Gastroesophageal sphincter (tissue), 4 donors: ENCODE measurements around the gene TDRD10. TPM values are rescaled to one million over a fixed set of nuclear protein-coding genes. Genes with fewer than 3 reads are reported as not detected.
A peak's percentile ranks its signal among the peaks of the same experiment; 100 is the strongest.

Experiments
- ATAC-seq: fragments of 150-250 bp; one replicate; pipeline ENCODE4 v1.9.1; 2016; ENCODE audit warnings: mild to moderate bottlenecking, moderate library complexity
- H3K27ac ChIP-seq, 4 donors: fragments of 200-600 bp; sonication (generic) in 3 of 4; 1 replicate in 3 of 4; 2 replicates in 1 of 4; pipeline ENCODE4 v1.5.1; 2016 to 2019
- H3K27me3 ChIP-seq: fragments of 200-600 bp; sonication (generic); one replicate; pipeline ENCODE4 v1.5.1; 2019
- H3K36me3 ChIP-seq, 2 donors: fragments of 200-600 bp; sonication (generic); one replicate each; pipeline ENCODE4 v1.5.1; 2019; ENCODE audit warnings: control low read depth in 1 of 2
- H3K4me1 ChIP-seq, 3 donors: fragments of 200-600 bp; sonication (generic); 1 replicate in 2 of 3; 2 replicates in 1 of 3; pipeline ENCODE4 v1.5.1; 2016 to 2019; ENCODE audit warnings: control low read depth in 2 of 3
- H3K4me3 ChIP-seq, 2 donors: fragments of 200-600 bp; sonication (generic); one replicate each; pipeline ENCODE4 v1.5.1; 2019; ENCODE audit warnings: mild to moderate bottlenecking in 1 of 2, moderate library complexity in 1 of 2
- H3K9me3 ChIP-seq, 3 donors: fragments of 200-600 bp; sonication (generic); one replicate each; pipeline ENCODE4 v1.5.1; 2017 to 2019; ENCODE audit warnings: control low read depth in 2 of 3
- CTCF ChIP-seq, 4 experiments: fragments of 200-600 bp in 2 of 4; fragments of 450-650 bp in 2 of 4; sonication (generic) in 1 of 4; IDR thresholded peaks; one replicate each; pipeline ENCODE4 v1.5.1; 2017 to 2019; ENCODE audit warnings: antibody characterized with exemption in 4 of 4, mild to moderate bottlenecking in 2 of 4, moderate library complexity in 2 of 4
- EP300 ChIP-seq: sonication (generic); formaldehyde crosslinking; IDR thresholded peaks from one replicate; pipeline ENCODE4 v1.6.1; 2017; ENCODE audit warnings: antibody characterized with exemption, mild to moderate bottlenecking
- POLR2A ChIP-seq, 2 donors: fragments of 450-650 bp; IDR thresholded peaks; one replicate each; pipeline ENCODE4 v1.6.1; 2017; ENCODE audit warnings: antibody characterized with exemption in 2 of 2, mild to moderate bottlenecking in 2 of 2, moderate library complexity in 1 of 2
- POLR2AphosphoS5 ChIP-seq: sonication (generic); formaldehyde crosslinking; IDR thresholded peaks from one replicate; pipeline ENCODE4 v1.6.1; 2017; ENCODE audit warnings: antibody characterized with exemption
- WGBS, 2 donors: methylation state at CpG; one replicate each; pipeline ENCODE4 v1.1.5; 2018; ENCODE audit warnings: low coverage in 1 of 2; 5-methylcytosine and 5-hydroxymethylcytosine counted together
- total RNA-seq, 4 donors: library from RNA; depleted of rRNA; stranded (reverse); fragments of >200 nt; gene quantifications; one replicate each; pipeline ENCODE4 v1.1.0, GENCODE V29; 2016

Gene TDRD10
- total RNA-seq, 4 donors from 2014 or later: 1.4 to 3.3 (median 2.8) TPM

- 0 to 5% methylated on average over 8 to 9 of the region's 57 CpGs for WGBS, 2 donors
- TF ChIP-seq EP300 (no peak), POLR2A (IDR thresholded peaks at IDR 0.05) (peak in 1 of 2 donors; percentile 63), CTCF (IDR thresholded peaks at IDR 0.05) (no peak), POLR2AphosphoS5 (peak; percentile 70)
- ATAC-seq: peak; percentile 97
- Histone ChIP-seq H3K27ac (peak overlapping the region; percentile 87 to 92 (median 89)), H3K4me1 (peaks cover 0 to 50% (median 10%) of the 10 kb centered on the region in 3 donors), H3K36me3 (peaks cover 0 to 21% of the 10 kb centered on the region in 2 donors), H3K9me3 (no peaks in the 10 kb centered on the region), H3K27me3 (no peaks in the 10 kb centered on the region), H3K4me3 (peak overlapping the region; percentile 48 to 93)
Observed at GRCh38 chr1:154558720-154559465, 56.9 kb downstream of the TDRD10 start.

GRCh38 chr1:154559466-154560044 lies 57.5 kb downstream of the TDRD10 start:
- TF ChIP-seq POLR2A (IDR thresholded peaks at IDR 0.05): no peak
- TF ChIP-seq POLR2AphosphoS5: peak; percentile 26
- peak in 3 of 4 experiments; percentile 93 to 97 (median 93) for TF ChIP-seq CTCF (IDR thresholded peaks at IDR 0.05)
- H3K27me3 ChIP-seq: no peaks in the 10 kb centered on the region
- peaks cover 0 to 46% (median 10%) of the 10 kb centered on the region in 3 donors for H3K4me1 ChIP-seq
- ATAC-seq: peak; percentile 71
- no peaks in the 10 kb centered on the region for H3K9me3 ChIP-seq
- 9 to 14% methylated on average over 6 to 11 of the region's 13 CpGs for WGBS, 2 donors
- H3K27ac ChIP-seq: peak overlapping the region; percentile 87 to 92 (median 89)
- peak overlapping the region; percentile 48 to 93 for H3K4me3 ChIP-seq
- peaks cover 0 to 14% of the 10 kb centered on the region in 2 donors for H3K36me3 ChIP-seq

- no peaks in the 10 kb centered on the region for H3K36me3 ChIP-seq
- H3K4me1 ChIP-seq: peaks cover 0 to 13% (median 6%) of the 10 kb centered on the region in 3 donors
- 89 to 94% methylated on average over 6 of the region's 6 CpGs for WGBS, 2 donors
- TF ChIP-seq POLR2AphosphoS5 (no peak), CTCF (IDR thresholded peaks at IDR 0.05) (no peak), POLR2A (IDR thresholded peaks at IDR 0.05) (no peak), EP300 (no peak)
- H3K9me3 ChIP-seq: no peaks in the 10 kb centered on the region
- H3K27me3 ChIP-seq: peaks cover 34% of the 10 kb centered on the region
- no peak overlapping the region for H3K27ac ChIP-seq
- no peak for ATAC-seq
- no peak overlapping the region for H3K4me3 ChIP-seq
Observed at GRCh38 chr1:154565876-154566275, 63.9 kb downstream of the TDRD10 start.

- Histone ChIP-seq H3K9me3 (no peaks in the 10 kb centered on the region), H3K27ac (no peak within 1 kb of the TSS), H3K27me3 (peaks cover 48% of the 10 kb centered on the region), H3K4me1 (peaks cover 0 to 13% (median 6%) of the 10 kb centered on the region in 3 donors), H3K36me3 (no peaks in the 10 kb centered on the region), H3K4me3 (peak within 1 kb of the TSS in 1 of 2 donors; percentile 20)
- peak in 2 of 4 experiments; percentile 16 to 24 for TF ChIP-seq CTCF (IDR thresholded peaks at IDR 0.05)
- no peak for TF ChIP-seq POLR2AphosphoS5
- ATAC-seq: peak; percentile 90
- WGBS, 2 donors: 3% methylated on average over 12 to 14 of the region's 53 CpGs
Observed at GRCh38 chr1:154567386-154568156, 65.6 kb downstream of the TDRD10 start, which contains the start of gene CHRNB2. TSS of gene CHRNB2 (plus strand) at chr1:154567778. CDS start at chr1:154568045, 267 bp downstream.
